HUES64 (cell line): ENCODE data around the gene CDC6.

Source experiments
- H3K27ac ChIP-seq: 2 replicates; pipeline ENCODE4 v1.7.0; 2013; ENCODE audit warnings: low read depth, low read length, inconsistent platforms
- H3K27me3 ChIP-seq: 2 replicates; pipeline ENCODE4 v1.6.1; 2013; ENCODE audit warnings: mild to moderate bottlenecking, low read length; ENCODE audit not compliant: insufficient read depth
- H3K36me3 ChIP-seq: 2 replicates; pipeline ENCODE4 v1.6.1; 2013; ENCODE audit warnings: mild to moderate bottlenecking, low read length; ENCODE audit not compliant: insufficient read depth
- H3K4me1 ChIP-seq: 2 replicates; pipeline ENCODE4 v1.6.1; 2013; ENCODE audit warnings: mild to moderate bottlenecking, low read length, moderate library complexity; ENCODE audit not compliant: insufficient read depth
- H3K4me3 ChIP-seq: 2 replicates; pipeline ENCODE4 v1.5.1; 2013; ENCODE audit warnings: mild to moderate bottlenecking, low read length, moderate library complexity
- H3K9ac ChIP-seq: 2 replicates; pipeline ENCODE4 v1.6.1; 2013; ENCODE audit warnings: mild to moderate bottlenecking, low read depth, low read length
- H3K9me3 ChIP-seq: 2 replicates; pipeline ENCODE4 v1.6.1; 2013; ENCODE audit warnings: low read depth, low read length; ENCODE audit not compliant: insufficient read depth
- whole genome bisulfite sequencing: fragments of 150-250, 120-280 bp; methylation state at CpG from one replicate; pipeline ENCODE4 v1.1.7; 2013; ENCODE audit warnings: missing lambda C conversion rate; 5-methylcytosine and 5-hydroxymethylcytosine counted together

The CDC6 gene

DNA sequence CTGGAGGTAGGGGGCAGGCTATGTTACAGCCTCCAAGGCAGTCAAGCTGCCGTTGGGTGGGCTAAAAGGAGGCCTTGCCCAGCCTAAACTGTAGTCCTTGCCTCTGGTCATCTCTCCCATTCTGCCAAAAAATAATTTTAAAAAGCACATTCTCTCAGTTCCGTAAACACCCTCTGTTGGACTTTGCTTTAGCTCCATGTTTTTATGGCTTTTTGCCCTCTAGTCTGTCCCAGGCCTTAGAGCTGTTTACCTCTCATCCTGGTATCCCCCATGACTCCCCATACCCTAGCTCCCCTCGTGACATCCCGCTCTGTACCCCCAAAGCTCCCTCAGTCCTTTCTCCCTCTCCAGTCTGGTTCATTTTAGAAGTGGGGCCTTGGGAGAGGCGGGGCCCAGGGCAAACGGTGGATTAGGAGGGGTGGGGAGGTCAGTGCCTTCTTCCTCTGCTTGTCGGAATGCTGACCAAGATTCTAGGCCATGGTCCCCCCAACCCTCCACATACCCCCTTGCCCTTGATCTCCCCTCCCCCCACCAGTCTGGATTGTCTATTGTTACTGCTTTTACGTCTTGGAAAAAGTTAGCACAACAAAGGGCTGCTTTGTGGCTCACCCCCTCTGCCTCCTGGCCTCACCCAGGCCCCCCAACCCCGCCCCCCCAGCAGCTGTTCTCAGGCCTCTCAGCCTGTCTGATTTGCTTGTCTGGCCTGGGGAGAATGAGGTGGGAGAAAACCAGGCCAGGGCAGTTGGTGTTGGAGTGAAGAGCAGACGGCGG, 58.5 kb downstream of the CDC6 start:
- Histone ChIP-seq H3K4me1 (peaks cover 54% of the 10 kb centered on the region), H3K9me3 (no peaks in the 10 kb centered on the region), H3K4me3 (peak overlapping the region; percentile 56), H3K27me3 (peaks cover 79% of the 10 kb centered on the region), H3K27ac (no peak overlapping the region), H3K9ac (no peak overlapping the region), H3K36me3 (peaks cover 7% of the 10 kb centered on the region; the same call in 1 of the 2 replicates)
- 49% methylated on average over 6 of the region's 11 CpGs for WGBS

DNA sequence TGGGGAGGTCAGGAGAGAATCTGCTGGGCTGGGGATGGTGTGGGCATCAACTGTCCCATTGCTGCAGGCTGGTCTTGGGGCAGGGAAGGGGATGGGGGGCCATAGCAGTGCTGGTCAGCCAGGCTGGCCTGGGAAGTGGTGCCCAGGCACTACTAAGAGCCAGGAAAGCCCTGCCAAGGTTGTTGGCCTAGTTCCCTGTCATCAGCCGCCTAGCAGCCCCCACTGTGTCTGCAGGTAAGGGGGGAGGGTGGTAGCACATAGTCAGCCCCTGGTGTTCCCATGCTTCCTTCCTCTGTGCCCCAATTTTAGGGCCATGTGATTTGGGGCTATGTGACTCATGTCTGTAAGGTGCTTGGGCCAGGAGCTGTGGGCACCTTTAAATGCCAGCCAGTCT, 59.1 kb downstream of the CDC6 start:
- Histone ChIP-seq H3K9me3 (no peaks in the 10 kb centered on the region), H3K27ac (no peak overlapping the region), H3K36me3 (peaks cover 7% of the 10 kb centered on the region; the same call in 1 of the 2 replicates), H3K4me1 (peaks cover 56% of the 10 kb centered on the region), H3K27me3 (peaks cover 80% of the 10 kb centered on the region), H3K4me3 (peak overlapping the region; percentile 23; the same call in 1 of the 2 replicates), H3K9ac (no peak overlapping the region)
- WGBS, result 52% methylated on average over 1 of the region's 1 CpG

DNA sequence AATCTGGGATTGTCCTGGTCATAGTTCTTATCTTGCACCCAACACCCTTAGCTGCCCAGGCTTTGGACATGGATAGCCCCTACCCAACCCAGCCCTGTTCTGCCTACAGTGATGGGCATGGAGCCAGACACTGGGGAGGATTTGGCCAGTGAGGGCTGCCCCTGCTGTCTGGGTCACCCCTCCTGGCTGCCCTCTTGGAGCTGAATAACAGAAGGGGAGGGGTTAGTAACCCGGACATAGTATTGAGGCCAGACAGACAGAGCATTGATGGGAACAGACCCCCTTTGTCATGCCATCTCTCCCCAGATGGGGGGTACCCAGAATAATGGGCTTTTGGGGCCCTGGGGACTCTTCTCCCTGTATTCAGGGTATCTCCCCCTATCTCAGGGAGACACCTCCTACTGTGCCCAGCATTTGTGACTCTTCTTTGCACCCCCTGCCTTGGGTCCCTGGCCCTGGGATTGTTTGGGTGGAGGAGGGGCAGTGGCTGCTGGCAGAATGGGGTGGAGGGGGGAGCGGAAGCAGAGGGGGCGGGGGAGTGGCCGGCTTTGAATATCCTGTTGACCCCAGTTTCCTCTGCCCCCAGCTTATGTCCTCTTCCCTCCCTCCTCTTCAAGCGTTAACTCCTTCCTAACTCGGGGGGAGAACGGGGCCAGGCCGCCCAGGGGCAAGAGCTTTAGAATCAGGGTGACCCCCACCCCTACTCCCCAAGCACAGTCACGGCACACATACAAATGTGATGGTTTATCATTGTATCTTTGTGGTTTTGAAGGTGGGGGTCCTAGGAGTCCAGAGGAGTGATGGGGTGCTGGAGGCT, 59.8 kb downstream of the CDC6 start:
- 19% methylated on average over 6 of the region's 9 CpGs for WGBS
- Histone ChIP-seq H3K36me3 (peaks cover 14% of the 10 kb centered on the region; the same call in 1 of the 2 replicates), H3K9ac (no peak overlapping the region), H3K27me3 (peaks cover 78% of the 10 kb centered on the region), H3K4me1 (peaks cover 58% of the 10 kb centered on the region), H3K4me3 (peak overlapping the region; percentile 23), H3K9me3 (no peaks in the 10 kb centered on the region), H3K27ac (no peak overlapping the region)

DNA sequence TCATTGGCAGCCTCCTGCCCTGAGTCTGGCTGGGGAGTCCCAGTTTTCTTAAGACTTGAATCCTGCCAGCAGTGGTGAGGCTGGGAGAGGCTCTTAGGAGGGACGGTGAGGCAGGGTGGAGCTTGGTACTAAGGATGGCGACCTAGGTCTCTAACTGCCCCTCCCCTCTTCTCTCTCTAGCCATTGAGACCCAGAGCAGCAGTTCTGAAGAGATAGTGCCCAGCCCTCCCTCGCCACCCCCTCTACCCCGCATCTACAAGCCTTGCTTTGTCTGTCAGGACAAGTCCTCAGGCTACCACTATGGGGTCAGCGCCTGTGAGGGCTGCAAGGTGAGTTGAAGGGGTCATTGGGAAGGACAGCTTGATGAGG, 60.4 kb downstream of the CDC6 start:
- Histone ChIP-seq H3K36me3 (peaks cover 18% of the 10 kb centered on the region; the same call in 1 of the 2 replicates), H3K4me3 (peak overlapping the region; percentile 18; the same call in 1 of the 2 replicates), H3K27me3 (peaks cover 72% of the 10 kb centered on the region), H3K4me1 (peaks cover 54% of the 10 kb centered on the region), H3K9me3 (no peaks in the 10 kb centered on the region), H3K9ac (no peak overlapping the region), H3K27ac (no peak overlapping the region)
- WGBS, result 20% methylated on average over 5 of the region's 5 CpGs

DNA sequence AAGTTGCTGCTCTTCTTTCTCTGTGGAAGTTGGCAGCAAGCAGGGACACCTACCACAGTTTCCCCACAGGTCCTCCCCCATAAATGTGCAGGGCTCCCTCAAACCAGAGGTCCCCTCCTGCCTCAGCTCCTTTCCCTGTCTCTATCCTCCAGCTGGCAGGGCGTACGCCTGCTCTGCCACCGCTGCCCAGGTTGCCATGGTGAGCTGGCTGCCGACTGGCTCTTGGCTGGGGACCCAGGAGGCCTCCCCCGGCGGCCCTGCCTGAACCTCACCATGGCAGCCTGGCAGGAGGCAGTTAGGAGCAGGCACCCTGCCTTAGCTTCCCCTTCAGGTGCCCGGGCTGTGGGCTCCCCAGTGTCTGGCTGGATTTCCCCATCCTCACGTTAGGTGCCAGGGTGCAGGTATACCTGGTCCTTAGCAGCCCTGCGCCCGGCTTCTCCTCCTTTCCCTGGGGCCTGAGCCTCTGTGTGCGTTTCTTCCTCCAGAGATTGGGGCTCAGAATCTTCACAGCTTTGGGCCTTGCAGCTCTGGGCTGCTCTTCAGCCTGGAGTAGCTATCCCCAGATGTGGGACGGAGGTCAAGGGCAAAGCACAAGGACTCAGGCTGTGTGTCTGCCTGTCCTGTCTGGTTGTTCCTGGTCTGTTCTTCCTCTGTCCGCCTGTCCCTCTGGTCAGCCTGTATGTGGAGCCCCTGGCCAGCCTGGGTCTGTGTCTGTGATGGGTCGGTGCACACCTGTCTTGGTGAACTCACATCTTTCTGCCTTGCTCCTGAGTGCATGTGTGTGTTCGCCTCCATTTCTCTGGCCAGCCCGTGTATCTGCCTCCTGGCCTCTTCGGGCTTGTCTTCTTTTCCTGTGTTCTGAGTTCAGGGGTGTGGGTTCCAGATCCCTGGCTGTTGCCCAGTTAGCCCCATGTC, 61.1 kb downstream of the CDC6 start:
- Histone ChIP-seq H3K27me3 (peaks cover 65% of the 10 kb centered on the region), H3K9me3 (no peaks in the 10 kb centered on the region), H3K9ac (no peak overlapping the region), H3K4me1 (peaks cover 47% of the 10 kb centered on the region), H3K36me3 (peaks cover 18% of the 10 kb centered on the region; the same call in 1 of the 2 replicates), H3K27ac (no peak overlapping the region), H3K4me3 (no peak overlapping the region)
- WGBS, result 88% methylated on average over 17 of the region's 17 CpGs

DNA sequence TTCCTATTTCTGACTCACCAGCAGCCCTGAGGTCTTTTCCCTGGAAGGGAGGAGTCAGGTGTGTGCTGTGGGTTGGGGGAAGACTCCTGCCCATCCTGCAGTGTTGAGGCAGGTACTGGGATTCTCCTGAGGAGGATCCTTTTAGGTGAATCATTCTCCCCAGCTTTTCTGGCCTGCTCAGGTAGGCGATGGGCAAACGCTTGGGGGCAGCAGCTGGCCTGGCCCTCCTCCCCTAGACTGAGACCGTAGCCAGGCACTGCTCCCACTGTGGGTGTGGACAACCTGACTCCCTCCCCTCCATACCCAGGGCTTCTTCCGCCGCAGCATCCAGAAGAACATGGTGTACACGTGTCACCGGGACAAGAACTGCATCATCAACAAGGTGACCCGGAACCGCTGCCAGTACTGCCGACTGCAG, 61.8 kb downstream of the CDC6 start:
- peaks cover 18% of the 10 kb centered on the region; the same call in 1 of the 2 replicates for H3K36me3 ChIP-seq
- peaks cover 42% of the 10 kb centered on the region for H3K4me1 ChIP-seq
- H3K4me3 ChIP-seq, result no peak overlapping the region
- no peak overlapping the region for H3K27ac ChIP-seq
- peaks cover 58% of the 10 kb centered on the region for H3K27me3 ChIP-seq
- no peak overlapping the region for H3K9ac ChIP-seq
- no peaks in the 10 kb centered on the region for H3K9me3 ChIP-seq
- WGBS, result 90% methylated on average over 10 of the region's 10 CpGs

DNA sequence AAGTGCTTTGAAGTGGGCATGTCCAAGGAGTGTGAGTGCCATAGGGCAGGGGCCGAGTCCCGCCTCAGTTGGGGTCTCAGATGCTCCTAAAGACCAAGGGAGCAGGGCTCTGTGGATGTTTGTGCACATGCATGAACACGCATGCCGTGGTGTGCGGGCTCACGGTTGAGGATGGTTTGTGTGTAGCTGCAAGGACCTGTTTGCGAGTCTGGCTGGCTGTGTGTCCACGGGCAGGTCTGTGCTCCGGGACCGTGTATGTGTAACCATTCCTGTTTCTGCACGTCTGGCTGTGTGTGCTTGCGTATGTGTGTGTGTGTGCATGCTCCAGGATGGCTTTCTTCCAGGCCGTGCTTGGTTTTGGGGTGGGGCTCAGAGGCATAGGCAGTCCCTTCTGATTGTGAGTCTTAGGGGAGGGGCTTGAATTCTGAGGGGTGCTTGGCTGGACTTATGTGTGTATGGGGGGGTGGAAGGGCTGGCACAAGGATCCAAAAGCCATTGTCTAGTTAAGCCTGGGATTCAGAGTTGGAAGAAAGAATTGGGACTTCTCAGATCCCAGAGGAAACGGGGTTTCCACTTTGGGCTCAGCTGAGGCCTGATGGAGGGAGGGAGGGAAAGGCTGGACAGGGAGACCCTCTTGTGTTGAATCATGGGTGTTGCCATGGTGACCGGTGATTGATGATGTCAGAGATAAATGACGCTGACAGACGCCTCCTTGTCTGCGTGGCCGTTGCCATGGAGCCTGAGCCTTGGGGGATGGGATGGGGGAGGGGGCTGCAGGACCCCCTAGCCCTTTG, 62.4 kb downstream of the CDC6 start:
- H3K27ac ChIP-seq, result no peak overlapping the region
- WGBS, result 74% methylated on average over 19 of the region's 19 CpGs
- peaks cover 18% of the 10 kb centered on the region; the same call in 1 of the 2 replicates for H3K36me3 ChIP-seq
- peaks cover 38% of the 10 kb centered on the region for H3K4me1 ChIP-seq
- no peaks in the 10 kb centered on the region for H3K9me3 ChIP-seq
- H3K4me3 ChIP-seq, result no peak overlapping the region
- peaks cover 52% of the 10 kb centered on the region for H3K27me3 ChIP-seq
- no peak overlapping the region for H3K9ac ChIP-seq

DNA sequence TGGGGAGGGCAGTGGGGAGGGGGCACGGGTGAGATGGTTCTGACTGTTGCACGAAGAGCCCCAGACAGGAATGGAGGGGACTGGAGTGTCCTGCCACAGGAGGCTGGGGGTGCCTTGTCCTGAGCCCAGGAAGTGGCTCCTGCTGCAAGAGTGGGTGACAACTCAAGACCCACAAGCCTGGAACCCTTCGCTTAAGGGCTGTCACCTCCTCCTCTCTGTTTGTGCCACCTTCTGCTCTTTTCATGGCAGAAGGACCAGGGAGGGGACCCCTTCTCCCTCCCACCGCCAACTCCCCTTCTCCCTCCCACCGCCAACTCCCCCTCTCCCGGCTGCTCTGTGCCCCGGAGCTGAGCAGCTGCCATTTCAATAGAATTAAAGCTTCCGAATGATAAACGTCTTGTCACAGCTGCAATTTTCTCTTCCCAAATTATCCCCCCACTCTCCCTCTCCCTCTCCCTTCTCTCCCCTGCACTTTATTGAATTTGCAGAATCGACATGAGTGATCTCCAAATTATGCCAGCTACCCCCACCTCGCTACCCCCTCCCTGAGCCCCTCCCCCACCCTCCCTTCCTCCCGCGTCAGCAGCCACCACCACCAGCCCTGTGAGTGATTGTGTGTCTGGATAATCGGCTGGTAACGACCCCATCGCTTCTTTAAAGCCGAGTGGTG, 63.1 kb downstream of the CDC6 start:
- Histone ChIP-seq H3K36me3 (peaks cover 18% of the 10 kb centered on the region; the same call in 1 of the 2 replicates), H3K27me3 (peaks cover 45% of the 10 kb centered on the region)
- WGBS, result 24% methylated on average over 15 of the region's 17 CpGs

DNA sequence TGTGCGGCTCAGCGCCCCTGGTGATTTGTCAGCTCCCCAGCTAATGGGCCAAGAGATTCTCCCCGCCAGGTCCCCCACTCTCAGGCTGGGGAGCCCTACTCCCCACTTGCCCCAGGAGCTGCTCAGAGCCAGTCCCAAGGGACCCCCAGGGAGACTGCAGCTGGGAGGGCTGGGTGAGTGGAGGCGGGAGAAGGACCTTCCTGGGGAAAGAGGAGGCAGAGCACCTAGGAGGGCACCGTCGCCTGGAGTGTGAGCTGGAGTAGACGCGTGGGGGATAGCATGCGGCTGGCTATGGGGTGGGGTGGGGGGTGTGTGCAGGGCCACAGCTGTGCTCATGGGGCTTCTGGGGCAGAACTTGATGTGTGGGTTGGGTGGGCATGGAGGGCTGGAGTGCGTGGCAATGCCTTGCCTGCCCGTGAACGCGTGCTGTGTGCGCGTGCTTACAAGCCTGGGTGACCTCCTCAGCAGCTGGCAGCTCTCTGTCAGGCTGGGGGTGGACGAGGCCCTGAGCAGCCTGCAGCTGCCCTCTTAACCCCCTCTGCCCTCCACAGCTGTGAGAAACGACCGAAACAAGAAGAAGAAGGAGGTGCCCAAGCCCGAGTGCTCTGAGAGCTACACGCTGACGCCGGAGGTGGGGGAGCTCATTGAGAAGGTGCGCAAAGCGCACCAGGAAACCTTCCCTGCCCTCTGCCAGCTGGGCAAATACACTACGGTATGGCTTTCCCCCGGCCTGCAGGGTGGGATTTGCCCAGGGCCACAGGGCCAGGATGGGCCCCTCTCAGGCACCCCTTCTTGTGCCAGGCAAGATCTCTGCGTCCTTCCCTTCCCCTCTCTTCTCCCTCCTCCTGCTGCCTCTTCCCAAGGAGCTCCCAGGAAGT, 63.9 kb downstream of the CDC6 start:
- Histone ChIP-seq H3K27me3 (peaks cover 41% of the 10 kb centered on the region), H3K4me3 (no peak overlapping the region), H3K9me3 (no peaks in the 10 kb centered on the region), H3K36me3 (peaks cover 18% of the 10 kb centered on the region; the same call in 1 of the 2 replicates), H3K4me1 (peaks cover 27% of the 10 kb centered on the region), H3K9ac (no peak overlapping the region), H3K27ac (peak overlapping the region; percentile 51; the same call in 1 of the 2 replicates)
- 76% methylated on average over 27 of the region's 27 CpGs for WGBS

More for the DNA sequence above, 63.1 kb downstream of the CDC6 start:
- Histone ChIP-seq H3K27ac (peak overlapping the region; percentile 51; the same call in 1 of the 2 replicates), H3K9ac (no peak overlapping the region), H3K4me1 (peaks cover 33% of the 10 kb centered on the region), H3K9me3 (no peaks in the 10 kb centered on the region), H3K4me3 (peak overlapping the region; percentile 14; the same call in 1 of the 2 replicates)
